Duodenal mucosa (tissue), 2 donors: ENCODE results near the gene COL16A1.

Experiments used
- H3K27ac ChIP-seq: one replicate; pipeline ENCODE4 v1.7.0; 2013; ENCODE audit warnings: low read depth, low read length
- H3K27me3 ChIP-seq, 2 donors: one replicate each; pipeline ENCODE4 v1.7.0; 2013; ENCODE audit warnings: low read length in 2 of 2, control low read depth in 1 of 2; ENCODE audit not compliant: insufficient read depth in 2 of 2, control insufficient read depth in 1 of 2
- H3K36me3 ChIP-seq, 2 donors: one replicate each; pipeline ENCODE4 v1.7.0; 2013; ENCODE audit warnings: low read length in 2 of 2, control low read depth in 1 of 2; ENCODE audit not compliant: insufficient read depth in 2 of 2, control insufficient read depth in 1 of 2
- H3K4me1 ChIP-seq, 2 donors: one replicate each; pipeline ENCODE4 v1.7.0; 2013; ENCODE audit warnings: low read length in 2 of 2, control low read depth in 1 of 2; ENCODE audit not compliant: insufficient read depth in 2 of 2, control insufficient read depth in 1 of 2
- H3K4me3 ChIP-seq, 2 donors: one replicate each; pipeline ENCODE4 v1.7.0; 2013; ENCODE audit warnings: low read length in 2 of 2, low read depth in 1 of 2
- H3K9ac ChIP-seq, 2 donors: one replicate each; pipeline ENCODE4 v1.7.0; 2013; ENCODE audit warnings: low read length in 2 of 2, low read depth in 1 of 2
- H3K9me3 ChIP-seq, 2 donors: one replicate each; pipeline ENCODE4 v1.7.0; 2013; ENCODE audit warnings: low read length in 2 of 2, control low read depth in 1 of 2; ENCODE audit not compliant: control insufficient read depth in 1 of 2

COL16A1 gene

DNA sequence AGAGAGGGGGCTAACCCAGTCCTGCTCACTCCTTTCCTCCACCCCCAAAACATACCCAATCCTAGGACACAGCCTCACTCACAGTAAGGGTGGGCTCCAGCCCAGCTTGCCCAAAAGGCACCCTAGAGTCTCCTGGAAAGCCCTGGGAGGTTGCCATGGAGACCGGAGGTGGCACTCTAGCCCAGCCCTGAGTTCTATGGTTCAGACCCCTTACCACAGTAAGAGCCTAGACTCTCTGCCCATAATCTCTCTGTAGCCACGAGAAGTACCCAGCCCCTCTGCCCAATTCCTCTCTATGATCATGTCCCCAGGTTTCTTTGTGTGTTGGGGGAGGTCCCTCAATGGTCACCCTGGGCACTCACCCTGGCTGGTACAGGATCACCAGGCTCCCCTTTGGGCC, 14.4 kb downstream of the COL16A1 start:
- H3K36me3 ChIP-seq: no peaks in the 10 kb centered on the region
- no peaks in the 10 kb centered on the region for H3K9me3 ChIP-seq
- peaks cover 0 to 3% of the 10 kb centered on the region in 2 donors for H3K4me1 ChIP-seq
- H3K9ac ChIP-seq: no peak overlapping the region
- no peak overlapping the region for H3K27ac ChIP-seq
- H3K4me3 ChIP-seq: no peak overlapping the region
- no peaks in the 10 kb centered on the region for H3K27me3 ChIP-seq

DNA sequence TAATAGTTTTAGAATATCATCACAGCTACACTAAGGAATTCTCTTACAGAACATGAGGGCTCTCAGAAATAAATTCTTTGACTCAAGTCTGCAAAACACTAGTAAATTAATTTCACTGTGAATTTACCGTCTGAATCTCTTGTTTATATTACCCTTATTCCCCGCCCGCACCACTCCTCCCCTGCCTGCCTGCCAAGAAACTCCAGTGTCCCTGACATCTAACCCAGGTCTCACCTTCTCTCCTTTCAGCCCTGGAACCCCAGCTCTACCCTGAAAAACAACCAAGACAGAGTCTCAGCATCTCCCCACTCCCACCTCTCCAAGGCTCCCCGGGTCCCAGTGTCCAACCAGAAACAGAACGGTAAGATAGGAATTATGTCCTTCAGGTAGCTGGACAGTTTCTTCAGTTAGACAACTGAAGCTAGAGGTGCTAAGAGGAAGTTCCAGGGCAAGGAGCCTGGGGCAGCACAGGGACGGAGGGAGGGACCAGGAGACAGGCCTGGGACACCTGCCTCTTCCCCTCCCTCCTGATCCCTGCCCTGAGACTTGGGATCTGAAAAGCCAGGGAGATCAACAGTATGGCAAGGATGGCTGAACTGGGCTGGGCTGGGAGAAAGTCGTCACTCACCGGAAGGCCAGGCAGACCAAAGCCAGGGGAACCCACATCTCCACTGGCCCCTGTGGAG, 15.4 kb downstream of the COL16A1 start:
- H3K27me3 ChIP-seq: no peaks in the 10 kb centered on the region
- no peaks in the 10 kb centered on the region for H3K36me3 ChIP-seq
- H3K27ac ChIP-seq: no peak overlapping the region
- no peaks in the 10 kb centered on the region for H3K9me3 ChIP-seq
- no peak overlapping the region for H3K4me3 ChIP-seq
- no peak overlapping the region for H3K9ac ChIP-seq
- peaks cover 0 to 3% of the 10 kb centered on the region in 2 donors for H3K4me1 ChIP-seq

DNA sequence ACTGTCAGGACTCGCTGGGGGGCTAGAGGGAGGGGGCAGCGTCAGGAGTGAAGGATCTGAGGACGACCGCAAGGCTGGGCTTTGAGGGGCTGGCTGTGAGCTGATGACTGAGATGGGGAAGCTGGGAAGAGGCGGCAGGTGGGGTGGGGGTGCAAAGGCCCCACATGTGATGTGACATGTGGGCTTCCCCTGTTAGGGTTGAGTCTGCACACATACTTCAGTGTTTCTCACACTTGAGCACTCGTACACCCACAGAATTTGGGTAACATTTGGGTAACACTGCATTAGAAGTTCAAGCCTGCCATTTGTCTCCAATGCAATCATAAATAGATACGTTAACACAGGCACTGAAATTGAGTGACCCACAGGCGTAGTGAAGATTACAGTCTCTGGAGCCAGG, 16.2 kb downstream of the COL16A1 start:
- H3K4me1 ChIP-seq: peaks cover 3 to 4% of the 10 kb centered on the region in 2 donors
- H3K4me3 ChIP-seq: no peak overlapping the region
- H3K36me3 ChIP-seq: no peaks in the 10 kb centered on the region
- no peak overlapping the region for H3K9ac ChIP-seq
- no peaks in the 10 kb centered on the region for H3K27me3 ChIP-seq
- no peaks in the 10 kb centered on the region for H3K9me3 ChIP-seq
- no peak overlapping the region for H3K27ac ChIP-seq

DNA sequence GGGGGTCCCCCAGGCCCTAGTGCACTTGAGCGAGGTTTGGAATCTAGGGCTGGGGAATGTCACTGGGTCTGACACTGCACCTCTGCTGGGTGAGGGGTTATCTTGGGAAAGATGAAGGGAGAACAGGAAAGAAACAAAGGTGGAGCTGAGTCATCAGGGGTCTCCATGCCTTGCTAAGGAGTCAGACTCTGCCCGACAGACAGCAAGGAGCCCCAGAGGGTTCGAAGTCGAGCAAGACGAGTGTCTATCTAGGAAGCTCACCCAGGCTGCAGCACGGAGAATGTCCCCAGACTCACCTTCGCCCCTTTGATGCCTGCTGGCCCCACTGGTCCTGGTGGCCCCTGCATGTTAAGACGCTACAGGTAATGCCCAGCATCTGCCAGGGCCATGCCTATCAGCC, 18.0 kb downstream of the COL16A1 start:
- no peak overlapping the region for H3K27ac ChIP-seq
- H3K9ac ChIP-seq: no peak overlapping the region
- H3K36me3 ChIP-seq: no peaks in the 10 kb centered on the region
- H3K4me1 ChIP-seq: peaks cover 3 to 6% of the 10 kb centered on the region in 2 donors
- H3K27me3 ChIP-seq: no peaks in the 10 kb centered on the region
- H3K9me3 ChIP-seq: no peaks in the 10 kb centered on the region
- H3K4me3 ChIP-seq: no peak overlapping the region

DNA sequence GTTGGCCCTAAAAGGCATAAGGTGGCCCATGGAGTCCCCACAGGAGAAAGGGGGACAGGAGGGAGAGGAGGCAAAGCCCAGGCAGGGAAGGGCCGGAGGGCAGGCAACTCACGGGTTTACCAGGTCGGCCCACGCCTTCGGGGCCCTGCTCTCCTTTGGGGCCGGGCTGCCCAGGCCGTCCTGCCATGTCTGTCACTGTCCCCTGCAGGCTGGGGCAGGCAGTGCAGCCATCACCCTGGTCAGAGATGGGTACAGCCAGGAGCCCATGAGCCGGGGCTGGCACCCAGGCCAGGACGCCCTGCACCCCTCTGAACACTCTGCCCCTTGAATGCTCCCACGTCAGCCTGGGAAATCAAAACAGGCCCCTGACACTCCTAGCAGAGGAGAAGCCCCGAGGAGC, 19.8 kb downstream of the COL16A1 start:
- Histone ChIP-seq H3K4me3 (no peak overlapping the region), H3K27ac (no peak overlapping the region), H3K27me3 (no peaks in the 10 kb centered on the region), H3K36me3 (no peaks in the 10 kb centered on the region), H3K9me3 (no peaks in the 10 kb centered on the region), H3K4me1 (peaks cover 3 to 6% of the 10 kb centered on the region in 2 donors), H3K9ac (no peak overlapping the region)

DNA sequence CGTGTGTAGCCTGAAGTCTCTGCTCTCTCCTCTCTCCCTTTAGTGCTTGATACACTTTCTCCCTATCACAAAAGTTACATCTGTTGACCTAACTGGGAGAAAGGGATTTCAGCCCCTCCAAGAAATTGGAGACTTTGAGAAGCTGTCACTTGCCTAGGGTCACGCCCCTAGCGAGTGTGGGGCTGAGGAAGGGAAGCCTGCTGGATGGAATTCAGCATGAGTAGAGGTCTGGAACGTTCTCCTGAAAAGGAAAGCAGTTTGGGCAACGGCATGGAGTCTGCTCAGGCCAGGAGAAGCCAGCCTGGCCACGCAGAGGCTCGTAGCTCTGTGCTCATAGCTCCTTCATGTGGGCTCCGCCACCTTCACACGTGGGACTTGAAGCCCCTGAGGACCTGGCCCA, 22.4 kb downstream of the COL16A1 start:
- Histone ChIP-seq H3K27me3 (no peaks in the 10 kb centered on the region), H3K4me1 (peaks cover 0 to 6% of the 10 kb centered on the region in 2 donors), H3K27ac (no peak overlapping the region), H3K36me3 (no peaks in the 10 kb centered on the region), H3K4me3 (no peak overlapping the region), H3K9me3 (no peaks in the 10 kb centered on the region), H3K9ac (no peak overlapping the region)

DNA sequence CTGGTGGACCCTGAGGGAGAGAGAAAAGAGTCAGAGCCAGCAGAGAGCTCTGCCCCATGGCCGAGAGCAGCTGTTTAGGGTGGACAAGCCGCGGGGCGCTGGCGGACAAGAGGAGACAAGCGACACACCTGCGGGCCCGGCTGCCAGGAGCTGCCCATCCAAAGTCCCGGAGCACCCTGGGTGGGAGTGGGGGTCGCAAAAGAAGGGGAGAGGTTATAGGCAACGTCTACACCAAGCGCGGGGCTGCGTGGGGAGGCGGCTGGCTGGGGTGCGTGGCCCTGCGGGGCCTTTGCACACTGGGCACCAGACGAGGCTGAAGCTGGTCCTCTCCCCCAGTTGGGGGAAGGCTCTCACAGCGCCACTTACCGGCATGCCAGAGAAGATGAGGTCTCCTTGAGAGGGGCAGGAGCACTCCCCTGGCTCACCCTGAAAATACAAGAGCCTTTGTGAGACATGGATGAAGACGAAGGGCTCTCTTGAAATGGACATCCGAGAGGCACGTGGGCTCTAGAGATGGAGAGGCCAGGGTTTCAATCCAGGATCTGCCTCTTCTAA, 24.1 kb downstream of the COL16A1 start:
- Histone ChIP-seq H3K4me3 (no peak overlapping the region), H3K9me3 (no peaks in the 10 kb centered on the region), H3K36me3 (no peaks in the 10 kb centered on the region), H3K9ac (no peak overlapping the region), H3K4me1 (peaks cover 0 to 6% of the 10 kb centered on the region in 2 donors), H3K27me3 (no peaks in the 10 kb centered on the region), H3K27ac (no peak overlapping the region)

DNA sequence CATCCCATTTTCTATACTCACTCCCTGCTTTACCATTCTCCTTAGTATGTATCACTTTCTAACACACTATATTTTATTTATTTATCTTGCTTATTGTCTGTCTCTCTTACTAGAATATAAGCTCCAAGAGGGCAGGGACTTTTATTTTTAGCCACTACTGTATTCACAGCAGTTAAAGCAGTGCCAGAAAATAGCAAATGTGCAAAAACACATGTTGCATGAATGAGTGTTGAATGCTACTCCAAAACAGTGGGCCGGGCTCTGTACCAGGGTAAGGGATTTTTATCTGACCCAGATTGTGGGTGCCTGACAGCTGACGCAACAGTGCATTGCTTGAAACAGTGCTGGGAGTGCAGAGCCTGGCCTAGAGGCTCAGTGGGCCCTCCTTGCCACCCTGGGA, 24.7 kb downstream of the COL16A1 start:
- Histone ChIP-seq H3K27me3 (no peaks in the 10 kb centered on the region), H3K27ac (no peak overlapping the region), H3K9me3 (no peaks in the 10 kb centered on the region), H3K9ac (no peak overlapping the region), H3K4me3 (no peak overlapping the region), H3K36me3 (no peaks in the 10 kb centered on the region), H3K4me1 (peaks cover 0 to 6% of the 10 kb centered on the region in 2 donors)

DNA sequence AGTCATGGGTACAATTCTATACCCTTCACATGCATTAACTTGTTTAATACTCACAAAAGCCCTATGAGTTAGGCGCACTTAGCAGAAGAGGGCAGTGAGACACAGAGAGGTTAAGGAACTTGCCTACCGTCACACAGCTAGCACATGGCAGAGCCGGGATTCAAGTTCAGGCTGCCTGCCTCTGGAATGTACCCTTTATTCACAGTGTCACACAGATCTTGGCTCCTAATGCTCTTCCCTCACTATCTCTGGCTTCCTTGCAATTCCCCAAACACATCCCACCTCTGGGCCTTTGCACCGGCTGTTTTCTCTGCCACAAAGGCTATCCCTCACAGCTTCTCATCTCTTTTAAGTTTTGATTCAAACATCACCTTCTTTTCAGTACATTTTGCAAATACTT, 25.1 kb downstream of the COL16A1 start:
- no peaks in the 10 kb centered on the region for H3K27me3 ChIP-seq
- no peak overlapping the region for H3K9ac ChIP-seq
- H3K27ac ChIP-seq: no peak overlapping the region
- no peaks in the 10 kb centered on the region for H3K9me3 ChIP-seq
- H3K4me1 ChIP-seq: peaks cover 0 to 6% of the 10 kb centered on the region in 2 donors
- no peaks in the 10 kb centered on the region for H3K36me3 ChIP-seq
- H3K4me3 ChIP-seq: no peak overlapping the region

DNA sequence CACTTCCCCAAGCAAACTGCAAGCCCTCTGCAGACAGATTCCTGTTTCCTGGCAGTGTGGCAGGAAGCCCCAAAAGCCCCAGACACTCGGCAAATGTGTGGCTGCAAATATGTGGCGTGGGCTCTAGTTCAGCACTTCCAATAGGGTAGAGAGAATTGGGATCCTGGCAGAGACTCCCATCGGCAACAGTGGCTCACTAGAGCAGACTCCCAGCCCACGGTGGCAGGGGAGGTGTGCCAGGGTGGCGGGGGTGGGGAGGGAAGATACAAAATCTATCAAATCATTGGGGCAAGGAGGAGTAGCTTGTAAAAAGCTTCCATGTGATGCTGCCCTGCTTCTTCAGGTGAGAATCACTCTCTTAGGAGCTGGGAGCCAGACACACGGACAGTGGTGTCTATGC, 25.9 kb downstream of the COL16A1 start:
- Histone ChIP-seq H3K4me1 (peaks cover 0 to 6% of the 10 kb centered on the region in 2 donors), H3K9me3 (no peaks in the 10 kb centered on the region), H3K36me3 (no peaks in the 10 kb centered on the region), H3K4me3 (no peak overlapping the region), H3K27ac (no peak overlapping the region), H3K9ac (no peak overlapping the region), H3K27me3 (no peaks in the 10 kb centered on the region)
